ENCODE measurements around the gene TLE5. TPM values are rescaled to one million over a fixed set of nuclear protein-coding genes. Genes with fewer than 3 reads are reported as not detected.

The TLE5 gene
- total and polyA plus RNA-seq, 2 of the 4 experiments (the other 2 are of a cell fraction): 119 to 407 TPM

- TSS peak; percentile 40 for BruUV-seq (replicated peaks)
- H2BK15ac ChIP-seq (ENCODE audit: low read depth, low read length): no peak overlapping the region
Observed at GRCh38 chr19:3059653-3060052, 2.6 kb downstream of the TLE5 start.

More at GRCh38 chr19:3059653-3060052, 2.6 kb downstream of the TLE5 start:
- peaks cover 35 to 66% of the 10 kb centered on the region in 2 experiments for H3K79me1 ChIP-seq (ENCODE audit: low read depth in 1 of 2, low read length in 2 of 2)
- intact Hi-C loops (cut with micrococcal nuclease) (no loop called here), in situ Hi-C loops (cut with MboI; ENCODE audit: low sequenced_read_pairs) (no loop called here), dilution Hi-C loops (cut with HindIII; ENCODE audit: low sequenced_read_pairs, unreplicated experiment) (no loop called here)
- H2BK120ac ChIP-seq (ENCODE audit: low read depth, low read length): no peak overlapping the region
- H2AFZ ChIP-seq (replicated peaks; ENCODE audit: low read length, poor library complexity): no peak overlapping the region
- no peak for ATAC-seq (ENCODE audit: low read depth)
- TF ChIP-seq SMC3 (IDR thresholded peaks at IDR 0.05; ENCODE audit: low read depth, low read length) (no peak), POLR2A (IDR thresholded peaks at IDR 0.05; ENCODE audit: low read depth, low read length) (no peak), RCOR1 (IDR thresholded peaks at IDR 0.05; ENCODE audit: insufficient replicate concordance, low read length) (no peak), BHLHE40 (IDR thresholded peaks at IDR 0.05; ENCODE audit: low read depth, low read length) (no peak), FOS (IDR thresholded peaks at IDR 0.05; ENCODE audit: low read depth, low read length) (no peak), MXI1 (IDR thresholded peaks at IDR 0.05; ENCODE audit: borderline replicate concordance, low read depth, low read length) (no peak), USF2 (IDR thresholded peaks at IDR 0.05; ENCODE audit: low read depth, low read length) (no peak), MAFK (IDR thresholded peaks at IDR 0.05; ENCODE audit: low read depth, low read length) (no peak), CHD1 (IDR thresholded peaks at IDR 0.05; ENCODE audit: low read depth, low read length) (no peak), ELK1 (IDR thresholded peaks at IDR 0.05; ENCODE audit: borderline replicate concordance, low read depth, low read length) (no peak), CEBPB (IDR thresholded peaks at IDR 0.05; ENCODE audit: low read depth, low read length) (no peak), RAD21 (IDR thresholded peaks at IDR 0.05; ENCODE audit: low read length) (no peak), CTCF (conservative IDR thresholded peaks at IDR 0.05; ENCODE audit: low read depth, low read length) (no peak), MAZ (IDR thresholded peaks at IDR 0.05; ENCODE audit: borderline replicate concordance, low read depth, low read length) (no peak), NFE2L2 (IDR thresholded peaks at IDR 0.05; ENCODE audit: low read depth, low read length) (no peak), RFX5 (IDR thresholded peaks at IDR 0.05; ENCODE audit: low read depth, low read length) (no peak)
- no peaks in the 10 kb centered on the region for H3K9me3 ChIP-seq (ENCODE audit: control insufficient read depth, insufficient read depth, low read length)
- H3K9ac ChIP-seq (ENCODE audit: low read depth, low read length): no peak overlapping the region
- peaks cover 7% of the 10 kb centered on the region for H3K9me1 ChIP-seq (ENCODE audit: insufficient read depth, low read length)
- no peak overlapping the region for H3K14ac ChIP-seq (replicated peaks; ENCODE audit: low read depth, low read length)
- 87% methylated on average over 10 of the region's 16 CpGs; no CpG with 5 or more reads in 1 of the 2 experiments for WGBS, 2 experiments (ENCODE audit: extremely low coverage in 2 of 2, insufficient read length in 1 of 2)
- no peak overlapping the region for H2BK20ac ChIP-seq (ENCODE audit: low read depth, low read length)
- no peak overlapping the region for H2BK5ac ChIP-seq (ENCODE audit: low read depth, low read length, poor library complexity, severe bottlenecking)
- no peak overlapping the region for H3K4ac ChIP-seq (ENCODE audit: low read depth, low read length)
- H3K18ac ChIP-seq (ENCODE audit: low read depth, low read length): no peak overlapping the region
- no peaks in the 10 kb centered on the region for H3K27me3 ChIP-seq (ENCODE audit: control insufficient read depth, insufficient read depth, low read length)
- H4K5ac ChIP-seq (ENCODE audit: low read depth, low read length): no peak overlapping the region
- H3K4me2 ChIP-seq (ENCODE audit: low read depth, low read length): no peak overlapping the region
- peaks cover 31% of the 10 kb centered on the region for H3K4me1 ChIP-seq (ENCODE audit: control insufficient read depth, insufficient read depth, low read length)
- no peak overlapping the region for H3K27ac ChIP-seq (ENCODE audit: insufficient read depth, low read length)
- no peak overlapping the region for H3K56ac ChIP-seq (ENCODE audit: extremely low read depth, insufficient read depth, low read length)
- POLR2A ChIA-PET (ENCODE audit: unreplicated experiment): no interaction called here
- H4K8ac ChIP-seq (ENCODE audit: low read depth in 2 of 2, low read length in 2 of 2): no peak overlapping the region
- no peak overlapping the region for H2AK9ac ChIP-seq (replicated peaks; ENCODE audit: low read depth, low read length, poor library complexity)
- H3K36me3 ChIP-seq (ENCODE audit: control insufficient read depth, insufficient read depth, low read length): peaks cover 48% of the 10 kb centered on the region
- DNase-seq: no peak
- H3K4me3 ChIP-seq (ENCODE audit: insufficient read depth, low read depth, low read length): no peak overlapping the region
- CTCF ChIA-PET: no interaction called here
- H4K20me1 ChIP-seq (ENCODE audit: insufficient read depth, low read length): peaks cover 47% of the 10 kb centered on the region
- no peak overlapping the region; the same call in 1 of the 2 replicates for H3K23ac ChIP-seq (ENCODE audit: low read depth, low read length)
- H2AK5ac ChIP-seq (ENCODE audit: low read depth, low read length): no peak overlapping the region
- no peak overlapping the region for H4K91ac ChIP-seq (ENCODE audit: insufficient read depth, low read depth, low read length)

All from IMR-90 (cell line).